HG03460 (cell line): Measurements from ENCODE around the gene IL1RL2.

Experiments
- ATAC-seq: cut with Tn5 transposase; IDR thresholded peaks from one replicate; pipeline ENCODE4 v1.9.1; 2021; ENCODE audit not compliant: unreplicated experiment

IL1RL2 gene

GRCh38 chr2:102238039-102238756 is 51.4 kb downstream of the IL1RL2 start:
- ATAC-seq, result no peak

GRCh38 chr2:102238778-102239177 is 52.0 kb downstream of the IL1RL2 start:
- ATAC-seq, result no peak

GRCh38 chr2:102239344-102239743 is 52.5 kb downstream of the IL1RL2 start:
- ATAC-seq, result no peak

- peak; percentile 87 for ATAC-seq
Measured at GRCh38 chr2:102240640-102241370, 54.0 kb downstream of the IL1RL2 start.

- no peak for ATAC-seq
Measured at GRCh38 chr2:102241616-102242305, 54.9 kb downstream of the IL1RL2 start.

- no peak for ATAC-seq
Measured at GRCh38 chr2:102245266-102246151, 58.7 kb downstream of the IL1RL2 start.

- no peak for ATAC-seq
Measured at GRCh38 chr2:102250278-102250821, 63.5 kb downstream of the IL1RL2 start.

- no peak for ATAC-seq
Measured at GRCh38 chr2:102251042-102251848, 64.4 kb downstream of the IL1RL2 start.

GRCh38 chr2:102251849-102252203 is 65.0 kb downstream of the IL1RL2 start:
- no peak for ATAC-seq

GRCh38 chr2:102252236-102252635 is 65.4 kb downstream of the IL1RL2 start:
- ATAC-seq, result no peak

GRCh38 chr2:102253140-102253752 is 66.4 kb downstream of the IL1RL2 start:
- ATAC-seq, result no peak

GRCh38 chr2:102253753-102254150 is 66.9 kb downstream of the IL1RL2 start:
- ATAC-seq, result no peak

- ATAC-seq, result no peak
Measured at GRCh38 chr2:102256276-102256675, 69.5 kb downstream of the IL1RL2 start.

GRCh38 chr2:102256874-102257462 is 70.1 kb downstream of the IL1RL2 start:
- no peak for ATAC-seq

GRCh38 chr2:102258025-102258385 is 71.2 kb downstream of the IL1RL2 start:
- no peak for ATAC-seq

- ATAC-seq, result no peak
Measured at GRCh38 chr2:102258386-102259074, 71.7 kb downstream of the IL1RL2 start.

GRCh38 chr2:102261467-102262135 is 74.8 kb downstream of the IL1RL2 start:
- ATAC-seq, result no peak
